SK-N-MC (cell line): ENCODE data around the gene KRTAP5-3.

Source experiments
- DNase-seq: peaks from one replicate; pipeline ENCODE4 v3.0.0-alpha.2; 2011; ENCODE audit warnings: low read depth, low spot score
- H3K27ac ChIP-seq: fragments of 200-600 bp; sonication (generic); 2 replicates; pipeline ENCODE4 v1.5.1; 2016; ENCODE audit warnings: mixed run types
- H3K36me3 ChIP-seq: fragments of 200-600 bp; sonication (generic); 2 replicates; pipeline ENCODE4 v1.6.1; 2017; ENCODE audit warnings: antibody characterized with exemption, low read length, mixed read lengths; ENCODE audit not compliant: insufficient read depth
- H3K4me3 ChIP-seq: fragments of 200-600 bp; sonication (generic); 2 replicates; pipeline ENCODE4 v1.5.1; 2016
- H3K9ac ChIP-seq: fragments of 200-600 bp; sonication (generic); 2 replicates; pipeline ENCODE4 v1.8.0; 2017; ENCODE audit warnings: mixed run types, mixed read lengths; ENCODE audit not compliant: insufficient read length
- H3K9me3 ChIP-seq: fragments of 200-600 bp; sonication (generic); 2 replicates; pipeline ENCODE4 v1.6.1; 2017; ENCODE audit warnings: low read depth, mild to moderate bottlenecking, antibody characterized with exemption, low read length, moderate library complexity, mixed read lengths
- EZH2 ChIP-seq: fragments of 200-600 bp; sonication (generic); IDR thresholded peaks from one replicate; pipeline ENCODE4 v1.6.1; 2017; ENCODE audit warnings: antibody characterized with exemption
- FOXP2 ChIP-seq: optimal IDR thresholded peaks from 2 replicates; pipeline ENCODE3; 2011; ENCODE audit warnings: mild to moderate bottlenecking, moderate library complexity; ENCODE audit not compliant: insufficient read depth; ENCODE audit errors: extremely low read length, control extremely low read depth
- POLR2AphosphoS5 ChIP-seq: IDR thresholded peaks from 2 replicates; pipeline ENCODE4 v1.6.1; 2012; ENCODE audit warnings: mild to moderate bottlenecking, low read depth, low read length, borderline replicate concordance

The KRTAP5-3 gene

DNA sequence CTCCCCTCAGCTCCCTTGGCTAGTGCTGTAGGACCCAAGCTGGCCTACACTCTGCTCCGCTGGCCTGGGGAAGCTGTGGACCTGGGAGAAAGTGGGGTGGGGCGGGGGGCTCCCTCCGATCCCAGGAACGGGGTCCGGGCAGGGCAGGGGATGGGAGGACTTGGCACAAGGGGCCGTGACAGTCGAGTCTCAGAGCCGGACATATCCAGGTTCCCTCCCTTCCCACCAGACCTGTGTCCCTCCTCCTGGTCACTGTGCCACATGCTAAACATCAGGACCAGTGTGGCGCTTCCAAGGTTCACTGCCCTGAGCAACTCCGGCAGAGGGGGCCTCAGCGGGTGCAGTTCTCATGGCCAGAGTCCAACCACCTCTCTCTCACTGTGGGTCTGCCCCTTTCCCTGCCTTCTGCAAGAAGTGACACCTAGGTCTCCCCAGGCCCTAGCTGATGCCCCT, 38.2 kb downstream of the KRTAP5-3 start:
- TF ChIP-seq EZH2 = no peak
- no peak for TF ChIP-seq FOXP2
- TF ChIP-seq POLR2AphosphoS5 = no peak
- Histone ChIP-seq H3K4me3 (no peak overlapping the region), H3K9me3 (no peaks in the 10 kb centered on the region), H3K9ac (no peak overlapping the region), H3K36me3 (no peaks in the 10 kb centered on the region), H3K27ac (no peak overlapping the region)
- DNase-seq = no peak

- DNase-seq = no peak
- no peak for TF ChIP-seq EZH2
- no peak for TF ChIP-seq POLR2AphosphoS5
- no peak for TF ChIP-seq FOXP2
Observed at GRCh38 chr11:1569251-1569780, 38.9 kb downstream of the KRTAP5-3 start.

DNA sequence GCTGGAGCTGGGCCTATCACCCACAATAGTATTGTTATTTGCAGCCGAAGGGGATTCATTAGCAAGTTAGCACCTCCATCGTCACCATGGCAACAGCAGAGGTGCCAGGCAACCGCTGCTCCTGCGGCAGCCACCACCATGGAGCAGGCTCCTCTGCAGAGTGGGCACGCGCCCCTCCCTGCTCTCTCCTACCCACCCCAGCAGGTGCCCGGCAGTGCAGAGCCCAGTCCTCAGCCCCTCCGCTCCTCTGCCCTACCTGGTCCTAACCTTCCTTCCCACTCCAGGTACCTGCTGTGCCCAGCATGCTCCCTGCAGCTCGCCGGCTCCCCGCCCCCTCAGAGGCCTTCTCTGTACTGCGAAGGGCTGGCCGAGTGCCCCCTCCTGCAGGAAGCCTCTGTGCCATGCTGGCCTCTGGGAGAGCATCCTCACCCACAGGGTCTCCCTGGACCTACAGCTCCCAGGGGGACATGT, 39.8 kb downstream of the KRTAP5-3 start:
- TF ChIP-seq FOXP2 = no peak
- no peak for TF ChIP-seq EZH2
- no peak for TF ChIP-seq POLR2AphosphoS5
- no peak overlapping the region for H3K9ac ChIP-seq
- no peaks in the 10 kb centered on the region for H3K9me3 ChIP-seq
- no peak for DNase-seq
- no peak overlapping the region for H3K27ac ChIP-seq
- H3K36me3 ChIP-seq = no peaks in the 10 kb centered on the region
- no peak overlapping the region for H3K4me3 ChIP-seq

More at GRCh38 chr11:1569251-1569780, 38.9 kb downstream of the KRTAP5-3 start:
- Histone ChIP-seq H3K27ac (no peak overlapping the region), H3K4me3 (no peak overlapping the region), H3K36me3 (no peaks in the 10 kb centered on the region), H3K9me3 (no peaks in the 10 kb centered on the region), H3K9ac (no peak overlapping the region)

GRCh38 chr11:1567721-1568100, 40.6 kb downstream of the KRTAP5-3 start:
- Histone ChIP-seq H3K36me3 (no peaks in the 10 kb centered on the region), H3K9me3 (no peaks in the 10 kb centered on the region), H3K27ac (no peak overlapping the region), H3K4me3 (no peak overlapping the region), H3K9ac (no peak overlapping the region)
- TF ChIP-seq POLR2AphosphoS5 (no peak), EZH2 (no peak), FOXP2 (no peak)
- DNase-seq = no peak

GRCh38 chr11:1567052-1567720, 41.1 kb downstream of the KRTAP5-3 start:
- Histone ChIP-seq H3K9ac (no peak overlapping the region), H3K27ac (no peak overlapping the region), H3K4me3 (no peak overlapping the region), H3K36me3 (no peaks in the 10 kb centered on the region), H3K9me3 (no peaks in the 10 kb centered on the region)
- DNase-seq = no peak
- TF ChIP-seq EZH2 = no peak

DNA sequence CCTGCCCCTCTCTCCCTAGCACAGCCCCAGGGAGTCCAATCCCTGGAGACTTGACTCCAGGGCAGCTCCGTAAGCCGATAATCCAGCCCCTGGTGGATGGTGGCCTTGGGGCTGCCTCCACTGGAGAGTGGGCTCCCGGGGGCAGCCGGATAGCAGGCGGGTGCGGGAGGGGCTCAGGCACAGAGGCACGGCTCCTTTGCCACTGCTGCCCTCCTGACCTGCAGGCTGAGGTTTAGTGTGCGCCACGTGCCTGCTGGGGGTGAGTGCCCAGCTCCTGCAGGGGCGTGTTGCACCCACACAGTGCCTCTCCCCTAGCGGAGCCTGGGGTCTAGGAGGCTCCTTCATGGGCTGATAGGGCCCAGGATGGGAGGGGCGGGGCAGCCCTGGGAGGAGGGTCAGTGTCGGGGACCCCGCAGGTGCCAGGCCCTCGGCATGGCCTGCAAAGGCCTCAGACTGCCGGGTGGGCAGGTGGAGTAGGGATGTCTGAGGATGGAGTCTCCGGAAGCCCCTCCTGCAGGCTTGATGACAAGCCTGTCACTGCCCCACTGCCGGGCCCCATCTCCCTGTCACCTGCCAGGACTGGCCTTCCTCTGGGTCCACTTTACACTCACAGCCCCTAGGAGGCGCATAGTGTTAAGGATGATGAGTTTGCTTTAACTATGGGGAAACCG, 41.7 kb downstream of the KRTAP5-3 start:
- no peak for TF ChIP-seq FOXP2
- no peak for TF ChIP-seq EZH2
- TF ChIP-seq POLR2AphosphoS5 = no peak
- no peak for DNase-seq

DNA sequence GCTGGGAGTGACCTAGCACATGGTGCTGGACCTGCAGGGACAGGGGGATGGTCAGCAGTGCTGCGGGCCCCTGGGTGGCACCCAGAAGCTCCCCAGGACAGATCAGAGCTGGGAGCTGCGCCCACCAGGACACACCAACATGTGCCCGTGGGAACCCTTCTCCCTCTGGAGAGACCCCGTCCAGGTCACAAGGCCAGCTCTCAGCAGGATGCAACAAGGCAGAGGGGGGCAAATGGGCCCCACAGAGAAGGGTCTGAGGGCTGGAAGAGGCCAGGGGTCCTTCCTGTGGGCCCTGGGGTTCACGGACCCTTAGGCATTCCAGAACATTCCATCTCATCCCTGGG, 42.4 kb downstream of the KRTAP5-3 start:
- H3K9me3 ChIP-seq = no peaks in the 10 kb centered on the region
- no peak overlapping the region for H3K9ac ChIP-seq
- TF ChIP-seq FOXP2 (no peak), POLR2AphosphoS5 (no peak), EZH2 (no peak)

More for the DNA sequence above, 41.7 kb downstream of the KRTAP5-3 start:
- H3K9me3 ChIP-seq = no peaks in the 10 kb centered on the region
- no peak overlapping the region for H3K9ac ChIP-seq
- H3K36me3 ChIP-seq = no peaks in the 10 kb centered on the region
- H3K27ac ChIP-seq = no peak overlapping the region
- H3K4me3 ChIP-seq = no peak overlapping the region

DNA sequence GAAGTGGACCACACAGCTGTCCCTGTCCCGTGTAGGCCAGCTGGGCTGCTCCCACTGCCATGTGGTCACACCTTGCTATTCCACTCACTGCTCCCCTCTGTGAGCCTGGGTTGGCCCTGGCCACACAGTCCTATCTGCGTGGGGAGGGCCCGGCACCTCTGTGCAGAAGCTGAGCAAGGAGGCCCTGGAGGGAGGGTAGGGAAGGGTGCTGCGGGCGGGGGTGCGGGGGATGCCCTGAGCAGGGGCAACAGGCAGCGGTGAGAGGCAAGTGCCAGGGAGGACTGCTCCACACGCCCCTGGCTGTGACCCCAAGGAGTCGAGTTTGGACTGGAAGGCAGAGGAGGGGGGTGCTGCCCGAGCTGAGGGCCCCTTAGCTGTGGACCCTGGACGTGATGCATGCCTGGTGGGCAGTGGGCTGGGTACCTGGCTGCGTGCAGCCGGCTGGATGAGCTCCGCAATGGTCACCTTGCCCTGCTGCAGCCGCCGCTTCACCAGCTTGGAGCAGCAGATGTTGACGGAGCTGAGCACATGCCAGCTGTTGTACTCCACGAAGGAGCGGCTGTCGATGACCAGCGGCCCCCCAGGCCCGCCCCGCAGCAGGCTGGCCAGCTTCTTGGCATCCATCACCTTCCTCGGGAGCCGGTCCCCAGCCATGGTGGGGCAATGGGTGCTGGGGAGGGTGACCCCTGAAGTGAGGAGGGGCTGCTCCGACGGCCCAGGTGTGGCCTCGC, 42.9 kb downstream of the KRTAP5-3 start:
- Histone ChIP-seq H3K36me3 (no peaks in the 10 kb centered on the region), H3K9me3 (no peaks in the 10 kb centered on the region), H3K27ac (no peak overlapping the region), H3K9ac (no peak overlapping the region), H3K4me3 (no peak overlapping the region)
- no peak for TF ChIP-seq EZH2
- TF ChIP-seq FOXP2 = no peak
- no peak for TF ChIP-seq POLR2AphosphoS5
- DNase-seq = no peak

More for the DNA sequence above, 42.4 kb downstream of the KRTAP5-3 start:
- no peak overlapping the region for H3K27ac ChIP-seq
- no peak for DNase-seq
- H3K36me3 ChIP-seq = no peaks in the 10 kb centered on the region
- H3K4me3 ChIP-seq = no peak overlapping the region
